NT2/D1 (cell line): ENCODE results near the gene CCDC92B.
A peak's percentile ranks its signal among the peaks of the same experiment; 100 is the strongest.

Experiments used
- DNase-seq: peaks from one replicate; pipeline ENCODE4 v3.0.0-alpha.2; 2011; ENCODE audit warnings: low read depth, low spot score
- H3K27me3 ChIP-seq: 2 replicates; pipeline ENCODE4 v1.6.0; 2011; ENCODE audit warnings: mild to moderate bottlenecking; ENCODE audit not compliant: insufficient read length, insufficient read depth
- H3K36me3 ChIP-seq: 2 replicates; pipeline ENCODE4 v1.6.1; 2011; ENCODE audit warnings: mild to moderate bottlenecking, low read length, mixed read lengths; ENCODE audit not compliant: insufficient read depth, insufficient read length
- H3K4me1 ChIP-seq: 2 replicates; pipeline ENCODE4 v1.5.1; 2011; ENCODE audit not compliant: insufficient read depth, insufficient read length
- H3K4me3 ChIP-seq: 2 replicates; pipeline ENCODE4 v1.5.1; 2011; ENCODE audit warnings: low read depth; ENCODE audit not compliant: insufficient read length
- H3K9ac ChIP-seq: 2 replicates; pipeline ENCODE4 v1.6.0; 2011; ENCODE audit warnings: low read depth; ENCODE audit not compliant: insufficient read length
- H3K9me3 ChIP-seq: 2 replicates; pipeline ENCODE4 v1.5.1; 2011; ENCODE audit warnings: mild to moderate bottlenecking, low read length; ENCODE audit not compliant: insufficient read depth
- SUZ12 ChIP-seq: IDR thresholded peaks from 2 replicates; pipeline ENCODE4 v1.6.1; 2011; ENCODE audit not compliant: insufficient read length, insufficient read depth; ENCODE audit errors: extremely low read depth
- YY1 ChIP-seq: IDR thresholded peaks from 2 replicates; pipeline ENCODE4 v1.6.1; 2011; ENCODE audit not compliant: insufficient read length, insufficient read depth
- ZNF274 ChIP-seq: IDR thresholded peaks from 2 replicates; pipeline ENCODE4 v1.6.1; 2011; ENCODE audit warnings: mild to moderate bottlenecking, low read depth, low read length

CCDC92B gene

DNA sequence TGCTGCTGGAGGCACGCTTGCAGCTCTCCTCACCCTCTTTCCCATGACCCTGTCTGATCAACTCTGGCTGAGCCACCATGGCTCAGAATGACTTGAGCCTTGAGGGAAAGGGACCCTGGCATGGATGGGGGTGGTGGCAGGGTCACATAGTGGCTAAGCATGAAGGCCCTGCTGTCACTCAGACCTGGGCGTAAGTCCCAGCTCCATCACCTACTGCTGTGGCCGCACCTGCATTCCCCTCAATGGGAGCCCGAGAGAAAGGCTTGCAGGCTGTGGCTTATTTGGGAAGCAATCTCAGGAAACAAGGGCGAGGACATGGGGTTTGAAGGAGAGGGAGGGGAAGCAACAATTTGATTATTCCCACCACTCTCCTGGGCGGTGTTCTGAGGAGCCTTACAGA is 29.0 kb upstream of the CCDC92B start:
- H3K4me3 ChIP-seq, result no peak overlapping the region

DNA sequence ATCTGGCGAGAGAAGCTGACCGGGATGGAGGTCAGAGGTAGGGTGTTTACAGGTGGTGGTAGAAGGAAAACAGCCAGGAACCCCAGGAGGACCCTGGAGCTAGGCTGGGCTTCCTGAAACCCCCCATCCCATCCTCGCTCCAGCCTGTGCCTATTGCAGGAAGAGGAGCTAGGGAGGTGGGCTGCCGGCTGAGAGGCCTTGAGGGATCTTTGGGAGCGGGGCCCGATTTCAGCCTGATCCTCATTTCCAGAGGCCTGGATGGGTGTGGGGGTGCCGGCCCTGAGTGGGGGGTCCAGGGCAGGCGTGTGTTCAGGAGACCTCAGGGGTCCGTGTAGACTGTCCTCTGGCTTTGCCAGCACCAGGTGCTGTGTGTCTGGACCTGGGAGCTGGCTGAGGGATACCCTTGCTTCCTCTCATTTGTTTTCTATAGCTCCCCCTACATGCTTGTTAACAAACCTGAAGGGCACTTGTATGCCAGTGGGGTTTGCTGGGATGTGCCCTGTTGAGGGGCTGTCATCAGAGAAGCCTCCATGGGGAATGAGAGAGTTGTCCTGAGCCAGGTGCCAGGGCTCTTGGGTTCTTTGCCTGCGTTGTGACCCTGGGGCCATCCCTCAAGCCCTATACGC is 27.9 kb upstream of the CCDC92B start:
- H3K9ac ChIP-seq, result peak overlapping the region; percentile 89
- peak overlapping the region; percentile 62 for H3K4me3 ChIP-seq
- peaks cover 10% of the 10 kb centered on the region for H3K4me1 ChIP-seq
- peaks cover 3% of the 10 kb centered on the region for H3K27me3 ChIP-seq
- H3K36me3 ChIP-seq, result no peaks in the 10 kb centered on the region
- no peak for DNase-seq
- H3K9me3 ChIP-seq, result no peaks in the 10 kb centered on the region
- TF ChIP-seq YY1 (no peak), ZNF274 (no peak)

More for the DNA sequence above, 29.0 kb upstream of the CCDC92B start:
- DNase-seq, result no peak
- Histone ChIP-seq H3K4me1 (peaks cover 10% of the 10 kb centered on the region), H3K36me3 (no peaks in the 10 kb centered on the region), H3K9ac (no peak overlapping the region), H3K27me3 (peaks cover 3% of the 10 kb centered on the region), H3K9me3 (no peaks in the 10 kb centered on the region)
- TF ChIP-seq ZNF274 (no peak), SUZ12 (no peak), YY1 (no peak)

DNA sequence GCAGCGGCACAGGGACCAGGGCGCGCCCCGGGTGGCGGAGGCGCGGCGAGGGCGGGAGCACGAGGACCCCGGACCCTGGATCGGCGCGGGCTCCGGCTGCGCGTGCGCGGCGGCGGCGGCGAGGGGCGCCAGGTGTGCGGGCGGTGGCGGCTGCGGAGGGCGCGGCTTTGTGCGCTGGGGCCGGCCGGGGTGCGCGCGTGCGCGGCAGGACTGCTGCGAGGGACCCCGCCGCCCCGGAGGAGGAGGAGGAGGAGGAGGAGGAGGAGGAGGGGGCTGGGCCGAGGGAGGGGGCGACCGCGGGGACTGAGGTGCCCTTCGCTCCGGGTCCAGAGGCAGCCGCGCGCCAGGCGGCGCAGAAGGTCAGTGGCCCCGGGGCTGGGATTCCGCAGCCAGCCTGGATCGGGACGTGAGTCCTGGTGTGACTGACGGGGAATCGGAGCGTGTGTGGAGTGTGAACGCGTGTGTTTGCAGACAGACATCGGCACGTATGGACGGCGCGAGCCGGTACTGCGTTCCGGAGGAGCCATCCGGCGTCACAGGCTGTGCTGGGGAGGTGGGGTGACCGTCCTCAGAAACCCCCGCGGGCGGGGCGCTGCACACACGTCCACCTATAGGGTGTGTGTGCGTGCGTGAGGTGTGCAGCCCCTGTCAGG is 27.3 kb upstream of the CCDC92B start:
- no peaks in the 10 kb centered on the region for H3K36me3 ChIP-seq
- peak overlapping the region; percentile 89 for H3K9ac ChIP-seq
- DNase-seq, result no peak
- H3K9me3 ChIP-seq, result no peaks in the 10 kb centered on the region
- H3K4me3 ChIP-seq, result peak overlapping the region; percentile 62
- peaks cover 3% of the 10 kb centered on the region for H3K27me3 ChIP-seq
- peaks cover 7% of the 10 kb centered on the region for H3K4me1 ChIP-seq
- TF ChIP-seq SUZ12 (no peak), YY1 (no peak), ZNF274 (no peak)

DNA sequence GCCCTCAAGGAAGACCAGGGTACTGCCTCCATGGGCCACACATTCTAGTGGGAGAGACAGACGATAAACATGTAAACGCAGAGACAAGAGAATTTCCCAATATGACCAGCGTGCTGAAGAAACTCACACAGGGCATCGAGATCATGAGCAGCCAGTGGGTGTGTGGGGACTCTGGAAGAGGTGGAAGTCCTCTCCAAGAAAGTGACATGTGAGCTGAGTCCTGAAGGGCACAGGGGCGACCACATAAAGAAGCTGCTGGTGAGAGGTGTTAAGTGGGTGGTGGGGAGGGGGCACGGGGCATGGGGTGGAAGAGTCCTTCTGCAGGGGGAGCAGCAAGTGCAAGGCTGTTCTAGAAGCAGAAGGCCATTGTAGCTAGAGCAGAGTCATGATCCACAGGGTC is 25.8 kb upstream of the CCDC92B start:
- TF ChIP-seq SUZ12 (no peak), YY1 (no peak), ZNF274 (no peak)
- H3K9ac ChIP-seq, result no peak overlapping the region
- no peak overlapping the region for H3K4me3 ChIP-seq
- no peak for DNase-seq
- peaks cover 3% of the 10 kb centered on the region for H3K27me3 ChIP-seq
- H3K36me3 ChIP-seq, result no peaks in the 10 kb centered on the region
- no peaks in the 10 kb centered on the region for H3K9me3 ChIP-seq
- peaks cover 5% of the 10 kb centered on the region for H3K4me1 ChIP-seq

DNA sequence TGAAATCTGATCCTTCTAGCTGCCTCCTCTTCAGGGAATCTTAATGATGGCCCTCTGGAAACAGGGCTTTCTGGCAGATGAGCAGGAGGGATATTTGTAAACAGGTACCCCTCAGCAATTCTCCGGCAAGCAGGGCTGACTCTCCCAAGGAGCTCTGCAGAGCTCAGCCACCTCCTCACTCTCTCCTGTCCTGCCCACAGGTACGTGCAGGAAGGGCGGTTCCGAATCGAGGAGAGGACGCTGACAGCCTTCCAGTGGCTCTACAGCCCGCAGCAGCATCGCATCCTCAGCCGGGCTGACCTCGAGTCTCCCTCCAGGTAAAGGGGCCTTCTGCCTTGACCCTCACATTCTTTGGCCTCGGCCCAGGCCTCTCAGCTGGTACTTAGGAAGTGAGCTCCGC is 20.7 kb upstream of the CCDC92B start:
- no peaks in the 10 kb centered on the region for H3K27me3 ChIP-seq
- no peaks in the 10 kb centered on the region for H3K9me3 ChIP-seq
- DNase-seq, result no peak
- peaks cover 3% of the 10 kb centered on the region for H3K4me1 ChIP-seq
- TF ChIP-seq YY1 (no peak), ZNF274 (no peak), SUZ12 (no peak)
- peak overlapping the region; percentile 26 for H3K9ac ChIP-seq
- no peak overlapping the region for H3K4me3 ChIP-seq
- no peaks in the 10 kb centered on the region for H3K36me3 ChIP-seq

DNA sequence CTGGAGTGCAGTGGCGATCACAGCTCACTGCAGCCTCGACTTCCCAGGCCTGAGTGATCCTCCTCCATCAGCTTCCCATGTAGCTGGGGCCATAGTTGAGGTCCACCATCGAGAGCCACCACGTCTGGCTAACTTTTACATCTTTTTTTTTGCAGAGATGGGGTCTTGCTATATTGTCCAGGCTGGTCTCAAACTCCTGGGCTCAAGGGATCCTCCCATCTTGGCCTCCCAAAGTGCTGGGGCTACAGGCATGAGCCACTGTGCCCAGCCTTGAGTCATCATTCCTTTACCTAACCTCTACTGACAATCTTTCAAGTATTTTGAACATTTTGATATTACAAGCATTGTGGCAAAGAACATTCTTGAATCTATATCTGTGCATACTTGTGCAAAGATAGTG is 9.4 kb upstream of the CCDC92B start:
- no peaks in the 10 kb centered on the region for H3K36me3 ChIP-seq
- peaks cover 4% of the 10 kb centered on the region for H3K27me3 ChIP-seq
- H3K9me3 ChIP-seq, result no peaks in the 10 kb centered on the region
- TF ChIP-seq SUZ12 (no peak), YY1 (no peak), ZNF274 (no peak)
- H3K4me1 ChIP-seq, result peaks cover 4% of the 10 kb centered on the region
- no peak overlapping the region for H3K4me3 ChIP-seq
- DNase-seq, result no peak
- H3K9ac ChIP-seq, result no peak overlapping the region

DNA sequence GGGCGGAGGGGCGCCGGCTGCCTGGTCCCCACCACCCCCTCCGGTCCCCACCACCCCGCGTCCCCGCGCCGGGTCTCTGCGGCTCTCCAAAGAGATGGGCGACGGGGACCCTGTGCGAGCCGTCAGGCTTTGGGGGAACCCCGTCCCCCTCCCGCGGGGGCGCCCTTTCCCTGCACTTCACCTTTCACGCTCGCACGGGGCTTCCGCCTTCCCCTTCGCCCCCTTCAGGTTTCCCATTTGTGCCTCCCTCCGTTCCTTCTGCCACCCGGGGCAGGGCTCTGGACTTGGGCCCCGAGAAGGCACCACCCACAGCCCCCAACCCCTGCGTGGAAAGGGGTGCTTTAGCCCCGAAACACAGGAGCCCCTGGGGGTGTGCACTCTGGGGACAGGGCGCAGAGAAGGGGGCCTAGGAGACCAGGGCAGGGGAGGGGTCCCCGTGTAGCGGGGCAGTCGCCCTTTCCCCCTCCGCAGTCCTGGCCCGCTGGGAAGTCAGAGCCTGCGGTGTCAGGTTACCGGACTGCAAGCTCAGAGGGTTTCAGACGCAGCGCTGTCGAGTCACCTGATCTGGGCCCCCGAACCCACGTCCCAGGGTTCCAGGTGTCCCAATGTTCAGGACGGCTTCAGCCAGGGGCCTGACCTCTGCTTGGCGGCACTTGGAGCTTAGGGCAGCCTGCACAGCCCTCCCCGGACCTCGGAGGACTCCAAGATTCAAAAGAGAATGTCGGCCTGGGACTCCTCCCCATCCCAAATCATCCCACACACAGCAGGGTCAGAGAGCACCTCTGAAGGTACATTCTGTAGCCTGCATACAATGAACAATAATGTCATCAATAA is 6.7 kb upstream of the CCDC92B start:
- DNase-seq, result no peak
- H3K9me3 ChIP-seq, result no peaks in the 10 kb centered on the region
- H3K36me3 ChIP-seq, result no peaks in the 10 kb centered on the region
- peak overlapping the region; percentile 72 for H3K9ac ChIP-seq
- H3K4me3 ChIP-seq, result peak overlapping the region; percentile 47
- peaks cover 6% of the 10 kb centered on the region for H3K27me3 ChIP-seq
- peaks cover 8% of the 10 kb centered on the region for H3K4me1 ChIP-seq
- TF ChIP-seq ZNF274, result no peak
- TF ChIP-seq YY1, result no peak
- no peak for TF ChIP-seq SUZ12
